Skin of body (tissue), 2 donors: Measurements from ENCODE around the gene DNAJC22. TPM values are rescaled to one million over a fixed set of nuclear protein-coding genes. Genes with fewer than 3 reads are reported as not detected.
"Not testable (repeated sequence)": the region's sequence is repeated elsewhere in the genome, so short reads cannot be mapped to it uniquely, and the experiment has no call there.

Source experiments
- DNase-seq: peaks from one replicate; lab custom pipeline; 2025; lab: John Stamatoyannopoulos, UW
- total RNA-seq: library from RNA; depleted of rRNA; stranded (reverse); fragments of >200 nt; gene quantifications from one replicate; pipeline ENCODE4 v1.2.3, GENCODE V29; 2014

Gene DNAJC22
- total RNA-seq, 1 donor from 2014 or later = 0.39 TPM

DNA sequence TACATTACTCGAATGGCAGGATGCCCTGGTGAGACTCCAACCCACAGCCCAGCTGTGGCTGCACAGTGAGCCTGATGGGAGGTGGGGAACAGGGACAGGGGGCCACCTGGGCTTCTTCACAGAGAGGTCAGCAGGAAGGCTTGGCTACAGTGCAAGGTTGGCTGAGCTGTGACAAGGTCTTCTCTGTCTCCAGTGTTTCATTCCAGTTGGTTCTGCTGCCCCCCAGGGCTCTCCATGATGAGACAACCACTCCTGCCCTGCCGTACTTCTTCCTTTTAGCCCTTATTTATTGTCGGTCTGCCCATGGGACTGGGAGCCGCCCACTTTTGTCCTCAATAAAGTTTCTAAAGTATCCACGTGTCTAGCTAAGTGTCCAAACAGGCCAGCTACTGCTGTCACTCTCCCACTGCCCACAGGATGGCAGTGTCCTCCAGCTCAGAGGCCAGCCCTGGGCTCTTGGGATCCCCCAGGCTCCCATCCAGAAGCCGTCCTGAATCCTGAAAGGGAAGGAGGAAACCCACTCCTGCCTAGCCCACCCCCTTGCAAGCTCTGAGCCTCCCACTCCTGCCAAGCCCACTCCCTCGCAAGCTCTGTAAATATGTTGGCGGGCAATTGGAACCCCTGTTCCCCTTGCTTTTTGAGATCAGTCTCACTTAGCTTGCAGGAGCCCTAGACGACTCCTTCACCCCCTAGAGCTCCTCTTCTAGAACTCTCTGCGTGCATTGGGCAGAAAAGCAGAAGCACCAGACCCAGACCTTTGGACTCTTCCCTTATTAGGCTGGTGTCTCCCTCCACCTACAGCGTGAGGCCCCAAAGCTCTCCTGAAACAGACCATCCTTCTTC is 15.1 kb upstream of the DNAJC22 start:
- peak; percentile 35 for DNase-seq

- no peak for DNase-seq
Observed at GRCh38 chr12:49332441-49332861, 14.2 kb upstream of the DNAJC22 start.

- no peak for DNase-seq
Observed at GRCh38 chr12:49332891-49333371, 13.8 kb upstream of the DNAJC22 start.

- not testable (repeated sequence) for DNase-seq
Observed at GRCh38 chr12:49333778-49334177, 12.9 kb upstream of the DNAJC22 start.

DNA sequence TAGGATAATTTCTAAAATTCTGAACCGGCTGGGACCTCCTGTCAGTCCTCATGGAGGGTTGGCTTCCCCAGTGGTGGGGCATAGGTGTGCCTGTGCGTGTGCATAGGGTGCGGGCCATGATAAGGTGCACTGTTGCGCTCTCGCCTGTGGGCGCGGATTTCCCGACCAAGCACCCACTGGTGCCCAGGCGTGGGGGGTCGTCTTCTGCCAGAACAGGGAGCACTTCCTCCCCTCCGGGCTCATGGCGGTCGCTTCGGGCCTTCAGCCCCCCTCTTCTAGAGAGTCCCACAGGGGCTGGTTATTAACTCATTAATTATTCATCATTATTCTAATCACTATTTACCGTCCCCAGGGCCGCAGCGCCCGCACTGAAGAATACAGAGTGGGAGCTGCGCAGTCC is 12.5 kb upstream of the DNAJC22 start:
- no peak for DNase-seq

DNA sequence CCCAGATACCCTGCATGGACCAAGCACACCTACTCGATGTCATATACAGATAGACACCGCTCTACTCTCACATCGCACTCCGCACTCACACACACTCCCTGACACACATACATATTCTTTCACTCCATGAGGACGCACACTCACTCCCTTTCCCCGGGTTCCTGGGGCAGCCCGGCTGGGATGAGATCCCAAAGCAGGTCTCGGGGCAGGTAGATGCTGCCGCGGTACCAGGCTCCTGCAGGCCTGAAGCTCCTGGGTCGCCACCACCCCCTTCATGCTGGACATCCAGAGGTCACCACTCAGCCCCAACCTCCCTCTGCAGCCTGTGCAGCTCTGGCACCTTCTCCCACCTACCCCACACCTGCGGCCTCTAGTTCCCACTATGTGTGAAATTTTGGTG is 12.0 kb upstream of the DNAJC22 start:
- no peak for DNase-seq

- DNase-seq = no peak
Observed at GRCh38 chr12:49335118-49335954, 11.4 kb upstream of the DNAJC22 start.

DNA sequence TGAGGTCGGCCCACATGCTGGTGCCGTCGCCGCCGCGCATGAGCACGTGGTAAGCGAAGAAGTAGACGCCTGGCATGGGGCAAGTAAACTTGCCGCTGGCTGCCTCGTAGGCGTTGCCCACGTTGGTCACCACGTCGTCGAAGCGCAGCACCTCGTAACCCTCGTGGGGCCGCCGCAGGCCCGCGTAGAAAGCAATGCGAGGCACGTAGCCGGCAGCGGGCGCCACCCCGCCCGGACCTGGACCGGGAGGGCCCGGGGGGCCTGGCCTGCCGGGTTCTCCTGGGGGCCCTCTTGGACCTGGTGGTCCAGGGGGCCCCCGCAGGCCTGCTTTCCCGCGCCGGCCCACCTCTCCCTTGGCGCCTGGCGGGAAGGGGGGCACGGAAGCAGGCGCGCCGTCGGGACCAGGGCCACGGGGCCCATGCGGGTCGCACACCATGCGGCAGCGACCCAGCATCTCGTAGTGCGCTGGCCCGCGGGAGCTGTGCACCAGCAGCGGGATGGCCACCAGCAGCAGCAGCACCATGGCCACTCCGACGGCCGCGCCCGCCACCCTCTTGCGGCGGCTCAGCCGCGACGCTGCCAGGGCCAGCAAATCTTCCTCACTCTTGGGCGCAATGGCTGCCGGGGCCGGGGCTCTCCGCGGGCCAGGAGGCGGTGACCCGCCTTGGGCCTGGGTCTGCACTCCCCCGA is 10.6 kb upstream of the DNAJC22 start:
- no peak for DNase-seq

- peak; percentile 39 for DNase-seq
Observed at GRCh38 chr12:49336645-49337584, 9.8 kb upstream of the DNAJC22 start, which contains the start of gene C1QL4. C1QL4 (minus strand) TSS chr12:49337188; CDS start chr12:49336477, 711 bp downstream.

DNA sequence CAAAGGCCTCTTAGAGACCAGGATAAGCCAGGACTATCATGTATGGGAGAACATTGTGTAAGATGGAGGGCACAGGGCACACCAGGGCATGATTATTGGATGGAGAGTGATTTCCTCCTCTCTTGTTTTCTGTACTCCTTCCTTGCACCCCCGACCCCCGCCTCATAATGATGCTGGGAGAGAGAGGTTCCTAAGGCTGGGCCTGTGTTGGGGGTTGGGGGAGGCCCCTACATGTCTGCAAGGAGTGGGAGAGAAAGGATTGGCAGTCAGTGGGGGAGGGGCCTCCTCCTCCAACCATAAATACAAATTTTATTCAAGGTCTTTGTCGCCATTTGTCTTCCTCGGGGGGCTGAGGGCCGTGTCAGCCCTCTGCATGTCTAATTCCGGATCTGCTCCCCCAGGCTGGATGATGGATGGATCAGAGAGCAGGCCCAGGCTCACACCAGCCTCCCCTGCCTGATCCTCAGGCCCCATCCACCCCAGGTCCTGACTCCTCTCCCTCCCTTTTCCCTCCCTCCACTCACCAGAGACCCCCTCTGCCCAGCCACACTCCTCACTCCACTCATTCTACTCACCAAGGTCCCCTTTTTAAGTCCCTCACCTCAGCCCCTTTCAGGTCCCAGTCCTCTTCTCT is 7.7 kb upstream of the DNAJC22 start:
- DNase-seq = no peak

GRCh38 chr12:49339464-49339861 is 7.2 kb upstream of the DNAJC22 start:
- DNase-seq = no peak

DNA sequence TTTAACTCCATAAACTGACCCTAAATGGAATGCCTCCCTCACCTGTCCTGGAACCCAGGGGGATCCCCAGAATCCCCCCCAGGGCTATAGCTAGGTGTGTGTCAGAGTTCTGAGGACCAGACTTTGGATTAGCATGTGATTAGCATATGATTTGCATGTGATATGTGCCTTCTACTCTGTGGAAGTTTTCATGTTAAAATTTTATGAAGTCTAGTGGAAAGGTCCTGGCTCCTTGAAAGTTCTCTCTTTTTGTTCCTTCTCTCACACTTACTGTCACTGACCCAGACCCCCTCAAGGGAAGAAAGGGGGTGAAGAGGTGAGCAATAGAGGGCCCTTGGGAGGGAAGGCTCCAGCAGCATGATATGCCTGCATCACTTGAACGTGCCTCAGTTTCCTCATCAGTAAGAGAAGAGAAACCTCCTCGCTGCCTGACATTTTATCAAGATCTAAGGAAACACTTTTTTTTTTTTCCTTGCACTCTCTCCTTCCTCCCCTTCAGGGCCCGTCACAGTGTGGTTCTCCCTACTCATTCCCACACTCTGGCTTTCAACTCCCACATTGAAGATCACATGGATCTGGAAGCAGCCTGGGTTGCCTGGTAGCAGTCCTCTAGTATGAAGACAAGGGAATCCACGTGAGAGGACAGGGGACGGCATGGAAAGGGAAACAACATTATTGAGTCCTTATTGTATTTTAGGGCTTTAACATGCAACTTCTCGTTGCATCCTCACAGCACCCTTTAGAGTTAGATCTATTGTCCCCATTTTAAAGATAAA is 6.4 kb upstream of the DNAJC22 start:
- no peak for DNase-seq

GRCh38 chr12:49340971-49341776 is 5.5 kb upstream of the DNAJC22 start:
- DNase-seq = no peak

DNA sequence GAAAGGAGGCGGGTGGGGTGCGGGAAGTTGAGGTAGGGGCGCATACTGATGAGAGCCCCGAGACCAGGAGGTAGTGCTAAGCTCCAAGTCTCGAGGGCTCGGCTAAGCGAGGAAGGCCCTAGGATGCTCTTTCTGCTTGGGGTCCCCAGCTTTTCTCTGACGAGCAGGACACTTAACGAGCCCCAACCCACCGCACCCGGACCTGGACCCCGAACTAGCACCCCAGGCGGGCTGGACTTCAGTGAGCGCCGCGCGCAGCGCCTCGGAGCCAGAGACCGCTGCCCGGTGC is 5.0 kb upstream of the DNAJC22 start:
- DNase-seq = no peak

GRCh38 chr12:49342066-49342913 is 4.4 kb upstream of the DNAJC22 start:
- peak; percentile 39 for DNase-seq

DNA sequence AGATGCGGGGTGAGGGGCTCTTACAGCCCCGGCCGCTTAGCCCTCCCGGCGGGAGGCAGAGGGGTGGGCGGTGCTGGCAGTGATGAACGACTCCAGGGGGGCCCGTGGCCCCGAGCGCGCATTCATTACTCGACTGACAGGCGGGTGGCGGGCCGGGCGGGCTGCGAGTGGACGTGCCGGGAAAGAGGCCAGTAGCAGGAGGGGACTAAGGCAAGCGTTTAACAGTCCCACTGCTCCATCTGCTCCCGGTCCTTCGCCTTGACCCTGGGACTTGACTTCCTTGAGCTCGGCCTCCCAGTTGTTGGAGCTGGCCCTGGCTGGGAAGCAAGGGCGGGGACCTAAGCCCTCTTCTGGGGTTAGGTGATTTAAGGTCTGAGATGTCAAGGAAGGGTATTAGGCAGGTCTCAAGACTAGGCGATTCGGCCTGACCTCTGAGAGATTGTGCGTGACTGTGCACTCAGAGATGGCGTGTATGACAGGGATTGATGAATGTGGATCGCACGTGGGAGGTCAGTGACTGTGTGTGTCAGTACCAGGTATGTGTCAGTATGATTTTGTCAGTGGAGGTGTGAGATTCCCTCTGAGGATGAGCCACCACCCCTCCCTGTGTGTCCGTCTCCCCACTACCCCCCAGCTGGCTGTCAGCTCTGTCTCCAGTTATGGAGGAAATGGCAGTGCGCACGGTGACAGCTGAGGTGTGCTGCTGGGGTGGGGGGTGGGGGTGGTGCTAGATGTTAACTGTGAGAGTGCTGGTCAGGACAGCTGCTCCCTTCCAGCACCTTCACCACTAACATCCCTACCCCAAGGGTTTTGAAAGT is 3.6 kb upstream of the DNAJC22 start:
- no peak for DNase-seq
